ENCODE measurements around the gene PRKAG2.

GRCh38 chr7:151921451-151921850 lies 44.5 kb upstream of the PRKAG2 start:
- TF ChIP-seq POLR2AphosphoS5 (IDR thresholded peaks at IDR 0.05) (no peak), POLR2A (IDR thresholded peaks at IDR 0.05) (no peak)
